ENCODE measurements around the gene EZR.
"Not testable (repeated sequence)": the region's sequence is repeated elsewhere in the genome, so short reads cannot be mapped to it uniquely, and the experiment has no call there.

The EZR gene

DNA sequence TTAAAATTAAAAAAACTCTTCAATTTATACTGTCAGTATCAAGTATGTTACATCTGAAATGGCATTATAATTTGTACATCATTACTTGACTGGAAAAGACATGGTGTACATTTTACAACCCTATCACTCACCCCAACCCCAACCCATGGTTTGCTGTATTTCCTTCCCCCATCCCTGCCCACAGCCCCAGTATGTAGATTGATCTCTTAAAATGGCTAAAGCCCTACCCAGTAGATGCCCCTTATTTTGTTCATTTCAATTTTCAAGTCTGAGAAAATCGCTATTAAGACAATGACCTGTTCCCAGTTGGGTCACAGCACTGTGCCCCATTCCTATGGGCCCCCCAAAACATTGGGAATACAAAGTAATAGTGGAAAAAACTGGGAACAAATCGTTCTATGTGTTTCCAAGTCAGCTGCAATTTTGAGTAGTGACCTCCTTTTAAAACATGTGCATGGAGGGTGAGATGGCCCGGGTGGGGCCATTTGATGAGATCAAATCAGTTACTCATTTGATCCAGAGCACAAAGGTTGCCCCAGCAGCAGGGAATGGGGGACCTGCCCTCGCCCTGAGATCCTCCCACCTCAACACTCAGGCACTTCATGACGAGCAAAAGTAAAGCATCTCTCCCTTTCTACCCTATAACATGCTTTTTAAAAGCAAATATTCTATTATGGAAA is 13.3 kb downstream of the EZR start:
- DNase-seq (ENCODE audit: low spot score in 2 of 2), result no peak
- in situ Hi-C loops (cut with MboI; ENCODE audit: low sequenced_read_pairs), result no loop called here
- no peaks in the 10 kb centered on the region for H3K9me3 ChIP-seq

DNA sequence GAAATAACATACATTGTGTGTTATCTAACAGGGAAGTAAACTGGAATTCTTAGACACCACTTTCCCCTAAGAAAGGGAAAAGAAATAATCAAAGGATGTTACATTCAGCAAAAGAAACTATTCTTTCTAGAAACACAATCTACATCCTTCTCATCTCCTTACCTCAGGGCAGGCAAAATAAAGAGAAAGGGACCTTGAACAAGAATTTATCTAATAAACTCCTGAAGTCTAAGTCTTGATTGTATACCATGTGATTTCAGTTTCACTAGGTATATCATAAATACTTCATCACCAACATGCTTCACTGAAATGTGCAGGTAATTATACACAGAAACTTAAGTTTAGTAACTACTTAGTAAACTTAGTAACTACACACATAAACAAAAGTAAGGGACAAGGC is 15.0 kb downstream of the EZR start:
- Histone ChIP-seq H3K4me1 (peaks cover 18% of the 10 kb centered on the region), H3K36me3 (replicated peaks) (peaks cover 14% of the 10 kb centered on the region), H3K4me3 (no peak overlapping the region), H3K9me3 (no peaks in the 10 kb centered on the region), H3K27me3 (ENCODE audit: low read depth) (no peaks in the 10 kb centered on the region)
- no peak for DNase-seq (ENCODE audit: low spot score in 2 of 2)
- in situ Hi-C loops (cut with MboI; ENCODE audit: low sequenced_read_pairs), result no loop called here

More for the DNA sequence above, 13.3 kb downstream of the EZR start:
- H3K4me3 ChIP-seq, result no peak overlapping the region
- H3K36me3 ChIP-seq (replicated peaks), result peaks cover 27% of the 10 kb centered on the region
- H3K27me3 ChIP-seq (ENCODE audit: low read depth), result no peaks in the 10 kb centered on the region
- peaks cover 20% of the 10 kb centered on the region for H3K4me1 ChIP-seq

DNA sequence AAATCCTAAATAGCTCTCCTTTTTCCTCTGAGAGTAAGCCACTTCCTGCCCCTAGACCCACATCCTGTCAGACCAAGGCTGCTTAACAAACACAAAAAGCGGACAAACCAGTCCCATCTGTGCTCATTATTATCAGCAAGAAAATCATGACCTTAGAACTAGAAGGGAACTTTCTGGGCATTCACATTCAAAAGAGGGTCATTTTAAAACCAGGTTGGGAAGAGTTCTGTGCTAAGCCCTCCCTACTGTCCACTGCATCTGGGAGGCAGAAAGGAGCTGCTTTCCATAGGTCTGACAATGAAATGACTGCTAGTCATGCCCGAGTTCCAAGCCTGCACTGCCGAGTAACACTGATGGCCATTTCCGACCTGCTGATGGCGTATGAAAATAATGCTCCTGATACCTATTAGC is 15.4 kb downstream of the EZR start:
- no peaks in the 10 kb centered on the region for H3K27me3 ChIP-seq (ENCODE audit: low read depth)
- peaks cover 20% of the 10 kb centered on the region for H3K4me1 ChIP-seq
- H3K36me3 ChIP-seq (replicated peaks), result peaks cover 12% of the 10 kb centered on the region
- DNase-seq (ENCODE audit: low spot score in 2 of 2), result no peak
- in situ Hi-C loops (cut with MboI; ENCODE audit: low sequenced_read_pairs), result no loop called here
- H3K9me3 ChIP-seq, result no peaks in the 10 kb centered on the region
- no peak overlapping the region for H3K4me3 ChIP-seq

DNA sequence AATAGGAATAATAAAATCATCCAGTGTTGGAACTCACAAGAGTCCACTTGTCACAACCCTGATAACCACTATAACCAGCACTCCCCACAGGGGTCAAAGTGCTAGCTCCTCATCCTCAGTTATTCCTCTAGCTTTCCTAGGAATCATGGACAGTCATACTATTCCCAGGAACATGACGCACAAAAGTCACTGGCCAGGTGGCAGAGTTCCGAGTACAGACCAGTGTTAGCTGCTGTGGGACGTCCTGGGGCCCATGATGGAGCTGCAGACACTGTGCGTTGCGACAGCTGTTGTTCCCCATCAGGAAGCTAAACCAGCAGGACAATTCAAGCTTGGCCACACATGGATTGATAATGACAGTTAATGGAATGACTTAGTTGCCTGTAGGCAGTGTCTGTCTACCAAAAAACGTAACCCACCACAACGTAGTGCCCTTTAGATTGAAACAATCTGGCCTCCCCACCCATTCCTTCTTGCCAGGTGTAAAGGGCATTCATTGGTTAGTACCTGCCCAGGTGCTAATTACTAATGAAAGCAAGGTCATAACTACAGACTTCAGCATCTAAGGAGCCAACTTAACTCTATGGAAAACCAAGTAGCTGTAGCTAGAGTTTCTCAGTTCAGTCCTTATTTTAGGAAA is 17.4 kb downstream of the EZR start:
- peaks cover 8% of the 10 kb centered on the region for H3K36me3 ChIP-seq (replicated peaks)
- H3K27me3 ChIP-seq (ENCODE audit: low read depth), result no peaks in the 10 kb centered on the region
- in situ Hi-C loops (cut with MboI; ENCODE audit: low sequenced_read_pairs), result no loop called here
- H3K4me1 ChIP-seq, result peaks cover 22% of the 10 kb centered on the region
- H3K4me3 ChIP-seq, result no peak overlapping the region
- H3K9me3 ChIP-seq, result no peaks in the 10 kb centered on the region
- no peak for DNase-seq (ENCODE audit: low spot score in 2 of 2)

DNA sequence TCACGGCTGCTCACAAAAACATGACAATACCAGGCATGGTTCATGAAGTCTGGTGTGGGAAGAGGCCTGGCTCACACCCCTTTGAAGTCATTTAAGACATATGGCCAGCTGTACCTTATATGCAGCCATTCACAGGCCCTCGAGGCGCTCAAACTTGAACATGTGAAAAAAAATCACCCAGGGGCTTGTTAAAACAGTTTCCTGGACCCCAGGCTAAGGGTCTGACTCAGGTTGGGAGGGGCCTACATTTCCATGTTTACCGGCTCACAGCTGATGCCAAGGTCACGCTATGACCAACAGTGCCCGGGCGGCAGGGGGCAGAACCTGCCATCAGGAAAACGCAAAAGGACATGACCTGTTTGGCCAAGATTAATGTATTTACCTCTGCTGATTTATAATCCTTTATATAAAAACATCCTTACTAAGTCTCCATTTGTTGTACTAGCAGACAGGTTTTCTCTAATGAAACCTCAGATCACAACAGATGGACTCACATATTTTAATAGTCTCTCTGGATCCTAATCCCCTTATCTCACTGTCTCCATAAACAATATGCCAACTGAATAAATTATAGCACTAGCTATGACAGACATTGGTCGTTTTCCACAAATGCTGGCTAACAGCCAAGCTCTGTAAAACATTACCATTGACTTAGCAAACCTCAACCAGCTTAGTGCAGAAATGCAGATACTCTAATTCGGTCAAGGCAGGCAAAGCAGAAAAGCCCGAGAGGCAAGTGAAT is 19.9 kb downstream of the EZR start:
- Histone ChIP-seq H3K36me3 (replicated peaks) (peaks cover 8% of the 10 kb centered on the region), H3K4me3 (no peak overlapping the region), H3K27me3 (ENCODE audit: low read depth) (no peaks in the 10 kb centered on the region), H3K9me3 (no peaks in the 10 kb centered on the region), H3K4me1 (peaks cover 22% of the 10 kb centered on the region)
- DNase-seq (ENCODE audit: low spot score in 2 of 2), result peak; percentile 43 to 61
- in situ Hi-C loops (cut with MboI; ENCODE audit: low sequenced_read_pairs), result loop anchor here (25.0 kb wide), 1 partner anchor 163 kb away; no protein-coding TSS in a partner anchor

DNA sequence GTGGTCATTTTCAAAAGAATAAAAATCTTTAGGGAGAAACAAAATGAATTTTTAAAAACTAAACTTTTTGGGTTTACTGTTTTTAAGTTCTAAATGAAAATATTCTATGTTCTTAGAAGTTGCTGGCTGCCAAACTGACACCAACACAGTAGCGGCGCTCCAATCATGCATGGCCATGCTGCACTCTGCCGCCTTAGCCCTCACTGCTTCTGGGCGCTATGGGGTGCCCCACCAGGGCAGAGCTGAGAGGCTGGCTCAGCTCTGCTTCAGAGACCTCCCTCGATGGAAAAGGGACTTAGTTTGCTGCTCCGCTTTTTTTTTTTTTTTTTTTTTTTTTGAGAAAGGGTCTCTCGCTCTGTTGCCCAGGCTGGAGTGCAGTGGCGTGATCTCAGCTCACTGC is 20.9 kb downstream of the EZR start:
- in situ Hi-C loops (cut with MboI; ENCODE audit: low sequenced_read_pairs), result loop anchor here (25.0 kb wide), 1 partner anchor 164 kb away; no protein-coding TSS in a partner anchor
- H3K36me3 ChIP-seq (replicated peaks), result peaks cover 8% of the 10 kb centered on the region
- peaks cover 16% of the 10 kb centered on the region for H3K4me1 ChIP-seq

DNA sequence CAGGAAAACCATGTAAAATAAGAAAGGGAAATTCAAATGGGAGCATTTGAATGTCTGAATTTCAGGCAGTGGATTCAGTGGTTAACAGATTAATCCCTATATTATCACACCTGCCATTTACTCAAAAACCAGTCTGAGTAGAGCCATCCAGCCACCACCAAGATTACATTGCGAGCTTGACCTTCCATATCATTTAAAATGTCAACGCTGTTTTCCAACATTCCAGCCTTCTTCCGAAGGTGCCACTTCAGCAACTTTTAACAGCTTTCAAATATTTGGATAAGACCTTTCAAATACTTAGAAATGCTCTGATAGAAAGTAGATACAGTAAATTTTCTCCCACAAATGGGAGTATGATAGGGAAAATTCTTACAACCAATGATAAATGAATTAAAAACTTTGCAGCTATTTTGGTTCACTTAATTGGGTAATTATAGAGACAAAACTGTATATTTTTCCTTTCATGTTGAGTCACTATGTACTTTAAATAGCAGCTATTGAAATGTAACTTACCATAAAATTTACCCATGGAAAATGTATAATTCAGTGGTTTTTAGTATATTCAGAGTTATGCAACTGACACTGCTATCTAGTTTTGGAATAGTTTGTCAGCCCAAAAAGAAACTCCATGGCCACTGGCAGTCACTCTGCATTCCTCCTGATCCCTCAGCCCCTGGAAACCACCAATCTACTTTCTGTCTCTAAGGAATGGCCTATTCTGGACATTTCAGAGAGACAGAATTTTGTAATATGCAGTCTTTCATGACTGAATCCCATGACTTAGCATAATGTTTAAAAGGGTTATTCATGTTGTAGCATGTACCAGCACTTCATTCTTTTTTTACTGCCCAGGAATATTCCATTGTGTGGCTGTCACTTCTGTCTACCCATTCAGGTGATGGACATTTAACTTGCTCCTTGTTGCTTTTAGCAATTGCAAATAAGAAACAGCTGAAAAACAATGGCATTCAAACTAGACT is 21.5 kb downstream of the EZR start:
- H3K27me3 ChIP-seq (ENCODE audit: low read depth), result no peaks in the 10 kb centered on the region
- DNase-seq (ENCODE audit: low spot score in 2 of 2), result no peak
- H3K9me3 ChIP-seq, result no peaks in the 10 kb centered on the region
- H3K36me3 ChIP-seq (replicated peaks), result peaks cover 8% of the 10 kb centered on the region
- in situ Hi-C loops (cut with MboI; ENCODE audit: low sequenced_read_pairs), result loop anchor here (25.0 kb wide), 1 partner anchor 165 kb away; no protein-coding TSS in a partner anchor
- H3K4me1 ChIP-seq, result peaks cover 16% of the 10 kb centered on the region
- H3K4me3 ChIP-seq, result no peak overlapping the region

More for the DNA sequence above, 20.9 kb downstream of the EZR start:
- Histone ChIP-seq H3K9me3 (no peaks in the 10 kb centered on the region), H3K4me3 (no peak overlapping the region), H3K27me3 (ENCODE audit: low read depth) (no peaks in the 10 kb centered on the region)
- no peak for DNase-seq (ENCODE audit: low spot score in 2 of 2)

DNA sequence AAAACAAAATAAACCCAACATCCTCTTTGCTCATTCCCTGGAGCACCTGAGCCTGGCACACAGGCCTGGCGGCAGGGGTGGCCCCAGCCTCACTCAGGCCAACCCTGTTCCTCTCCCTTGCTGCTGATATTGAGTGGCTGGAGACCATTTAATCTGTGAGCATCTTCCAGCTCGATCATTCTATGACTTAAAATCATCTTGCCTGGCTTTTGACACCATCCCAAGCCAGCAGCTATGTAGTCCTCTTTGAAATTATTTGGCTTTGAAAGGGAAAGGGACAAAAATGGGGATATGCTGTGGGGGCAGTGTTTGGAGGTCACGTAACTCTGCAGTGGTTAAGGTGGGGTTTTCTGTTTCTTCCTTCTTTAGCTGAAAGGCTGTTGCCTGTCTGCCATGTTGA is 22.8 kb downstream of the EZR start:
- Histone ChIP-seq H3K4me1 (peaks cover 16% of the 10 kb centered on the region), H3K36me3 (replicated peaks) (peaks cover 8% of the 10 kb centered on the region), H3K27me3 (ENCODE audit: low read depth) (no peaks in the 10 kb centered on the region), H3K4me3 (no peak overlapping the region), H3K9me3 (no peaks in the 10 kb centered on the region)
- in situ Hi-C loops (cut with MboI; ENCODE audit: low sequenced_read_pairs), result loop anchor here (25.0 kb wide), 1 partner anchor 166 kb away; no protein-coding TSS in a partner anchor
- no peak for DNase-seq (ENCODE audit: low spot score in 2 of 2)

DNA sequence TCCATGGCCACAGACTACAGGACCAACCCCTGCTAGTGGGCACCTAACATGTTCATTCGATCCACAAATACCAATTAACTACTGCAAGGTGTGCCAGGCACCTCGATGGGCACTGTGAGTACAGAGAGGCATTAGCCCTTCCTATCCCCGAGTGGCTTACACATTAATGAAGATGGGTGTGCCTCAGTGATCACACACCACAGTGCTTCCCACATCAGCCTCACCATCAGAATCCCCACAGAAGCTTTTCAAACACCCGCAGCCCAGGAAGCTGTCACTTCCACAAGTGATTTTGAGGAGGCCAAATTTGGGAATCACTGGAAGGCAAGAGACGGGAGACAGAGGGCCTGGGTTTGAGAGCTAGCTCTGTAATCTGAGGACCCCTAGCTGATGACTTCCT is 23.7 kb downstream of the EZR start:
- in situ Hi-C loops (cut with MboI; ENCODE audit: low sequenced_read_pairs), result loop anchor here (25.0 kb wide), 1 partner anchor 167 kb away; no protein-coding TSS in a partner anchor
- Histone ChIP-seq H3K4me1 (peaks cover 16% of the 10 kb centered on the region), H3K4me3 (no peak overlapping the region), H3K36me3 (replicated peaks) (peaks cover 8% of the 10 kb centered on the region), H3K27me3 (ENCODE audit: low read depth) (no peaks in the 10 kb centered on the region), H3K9me3 (no peaks in the 10 kb centered on the region)
- DNase-seq (ENCODE audit: low spot score in 2 of 2), result no peak

DNA sequence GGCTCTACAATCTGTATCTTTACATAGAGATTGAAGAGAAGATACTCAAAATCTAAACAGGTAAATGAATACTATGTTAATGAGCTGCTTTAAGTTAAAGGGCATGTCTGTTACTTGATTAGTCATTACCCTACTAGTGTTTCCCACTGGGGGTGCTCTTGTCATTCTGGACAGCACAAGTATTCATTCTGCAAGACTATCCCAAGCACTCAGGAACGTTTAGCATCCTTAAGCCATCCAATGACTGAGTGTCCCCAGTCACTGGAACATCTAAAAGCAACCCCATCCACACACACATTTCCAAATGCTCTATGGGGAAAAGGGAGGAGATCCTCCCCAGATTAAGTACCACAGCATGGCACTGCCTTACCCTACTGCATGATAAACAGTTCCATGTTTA is 25.7 kb downstream of the EZR start:
- Histone ChIP-seq H3K36me3 (replicated peaks) (peaks cover 19% of the 10 kb centered on the region), H3K4me1 (no peaks in the 10 kb centered on the region; the same call in none of the 2 replicates), H3K9me3 (no peaks in the 10 kb centered on the region), H3K4me3 (no peak overlapping the region), H3K27me3 (ENCODE audit: low read depth) (no peaks in the 10 kb centered on the region)
- peak; percentile 47 to 49 for DNase-seq (ENCODE audit: low spot score in 2 of 2)
- in situ Hi-C loops (cut with MboI; ENCODE audit: low sequenced_read_pairs), result loop anchor here (25.0 kb wide), 1 partner anchor 169 kb away; no protein-coding TSS in a partner anchor

DNA sequence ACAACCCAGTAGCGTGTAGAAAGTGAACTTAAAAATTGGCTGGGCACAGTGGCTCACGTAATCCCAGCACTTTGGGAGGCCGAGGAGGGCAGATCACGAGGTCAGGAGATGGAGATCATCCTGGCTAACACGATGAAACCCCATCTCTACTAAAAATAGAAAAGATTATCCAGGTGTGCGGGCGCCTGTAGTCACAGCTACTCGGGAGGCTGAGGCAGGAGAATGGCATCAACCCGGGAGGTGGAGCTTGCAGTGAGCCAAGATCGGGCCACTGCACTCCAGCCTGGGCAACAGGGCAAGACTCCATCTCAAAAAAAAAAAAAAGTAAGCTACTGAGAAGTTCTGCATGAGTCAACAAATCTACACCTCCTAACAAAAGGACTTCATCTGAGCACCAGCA is 26.7 kb downstream of the EZR start:
- H3K4me3 ChIP-seq; H3K4me1 ChIP-seq; DNase-seq (ENCODE audit: low spot score in 2 of 2); H3K27me3 ChIP-seq (ENCODE audit: low read depth); H3K9me3 ChIP-seq: not testable (repeated sequence)
- H3K36me3 ChIP-seq (replicated peaks), result peaks cover 28% of the 10 kb centered on the region
- in situ Hi-C loops (cut with MboI; ENCODE audit: low sequenced_read_pairs), result loop anchor here (25.0 kb wide), 1 partner anchor 170 kb away; no protein-coding TSS in a partner anchor

DNA sequence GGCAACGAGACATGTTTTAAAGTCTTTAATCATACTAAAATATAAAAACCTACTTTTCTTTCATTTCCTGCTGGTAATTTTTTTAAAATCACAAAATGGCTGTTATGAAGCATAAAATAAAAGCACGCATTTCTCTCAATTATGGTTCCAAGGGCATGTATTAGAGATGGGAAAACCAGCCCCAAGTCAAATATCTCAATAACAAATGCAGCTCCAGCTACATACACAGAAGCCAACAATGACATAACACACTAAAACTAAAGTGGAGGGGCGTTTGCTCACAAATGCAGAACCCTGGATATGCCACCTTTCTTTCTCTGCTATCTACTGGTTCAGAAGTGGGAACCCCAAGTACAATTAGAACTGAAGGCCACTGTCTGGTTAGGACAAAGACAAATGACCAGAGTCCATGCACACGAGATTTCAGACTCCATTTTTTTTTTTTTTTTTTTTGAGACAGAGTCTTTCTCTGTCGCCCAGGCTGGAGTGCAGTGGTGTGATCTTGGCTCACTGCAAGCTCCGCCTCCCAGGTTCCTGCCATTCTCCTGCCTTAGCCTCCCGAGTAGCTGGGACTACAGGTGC is 27.8 kb downstream of the EZR start:
- no peak for DNase-seq (ENCODE audit: low spot score in 2 of 2)
- in situ Hi-C loops (cut with MboI; ENCODE audit: low sequenced_read_pairs), result loop anchor here (25.0 kb wide), 1 partner anchor 171 kb away; no protein-coding TSS in a partner anchor
- Histone ChIP-seq H3K4me1 (no peaks in the 10 kb centered on the region), H3K36me3 (replicated peaks) (peaks cover 32% of the 10 kb centered on the region), H3K9me3 (no peaks in the 10 kb centered on the region), H3K27me3 (ENCODE audit: low read depth) (no peaks in the 10 kb centered on the region), H3K4me3 (no peak overlapping the region)
